WTC11 (cell line): ENCODE data around the gene TAGLN3. TPM values are rescaled to one million over a fixed set of nuclear protein-coding genes. Genes with fewer than 3 reads are reported as not detected.

Experiments
- ATAC-seq: fragments of 200-7000 bp; cut with Tn5 transposase; 2 replicates; pipeline ENCODE4 v1.10.0; 2021; ENCODE audit warnings: mild to moderate bottlenecking, moderate library complexity
- CTCF ChIA-PET: fragments of 300-600 bp; sonication (Branson Sonifier 250); formaldehyde crosslinking; loops from one replicate; lab custom pipeline; 2021; ENCODE audit warnings: antibody characterized with exemption; lab: Charles Lee
- POLR2A ChIA-PET: fragments of 350-600 bp; sonication (Branson Sonifier 250); formaldehyde crosslinking; loops from one replicate; lab custom pipeline; 2021; ENCODE audit warnings: antibody characterized with exemption; lab: Charles Lee
- DNase-seq: peaks from one replicate; pipeline ENCODE4 v3.0.0; 2021; ENCODE audit warnings: low spot score
- H3K27ac Mint-ChIP-seq: 2 replicates; pipeline ENCODE4 v1.8.0; 2021; ENCODE audit warnings: mixed read lengths
- H3K27me3 Mint-ChIP-seq: 2 replicates; pipeline ENCODE4 v1.8.0; 2021; ENCODE audit warnings: low read depth, mild to moderate bottlenecking, moderate library complexity, mixed read lengths
- H3K36me3 Mint-ChIP-seq: 2 replicates; pipeline ENCODE4 v1.8.0; 2021; ENCODE audit warnings: mixed read lengths
- H3K4me1 Mint-ChIP-seq: 2 replicates; pipeline ENCODE4 v1.8.0; 2022; ENCODE audit warnings: mixed read lengths
- H3K4me3 Mint-ChIP-seq: 2 replicates; pipeline ENCODE4 v1.8.0; 2021; ENCODE audit warnings: mild to moderate bottlenecking, moderate library complexity, mixed read lengths
- H3K9me3 Mint-ChIP-seq: 2 replicates; pipeline ENCODE4 v1.8.0; 2021; ENCODE audit warnings: mixed read lengths
- AFF4 ChIP-seq: sonication (generic); formaldehyde crosslinking; IDR thresholded peaks from 2 replicates; pipeline ENCODE4 v1.8.1; 2023; ENCODE audit warnings: mild to moderate bottlenecking, missing genetic modification reagents, borderline replicate concordance
- ATF1 ChIP-seq: sonication (generic); formaldehyde crosslinking; IDR thresholded peaks from 2 replicates; pipeline ENCODE4 v1.8.1; 2023; ENCODE audit warnings: mild to moderate bottlenecking, moderate library complexity, missing genetic modification reagents
- ATF6 ChIP-seq: sonication (generic); formaldehyde crosslinking; IDR thresholded peaks from 2 replicates; pipeline ENCODE4 v1.8.1; 2023; ENCODE audit warnings: mild to moderate bottlenecking, missing genetic modification reagents
- FOXJ3 ChIP-seq: sonication (generic); formaldehyde crosslinking; IDR thresholded peaks from 2 replicates; pipeline ENCODE4 v1.9.0; 2021; ENCODE audit warnings: missing genetic modification reagents, mild to moderate bottlenecking, borderline replicate concordance
- FOXP4 ChIP-seq: sonication (generic); formaldehyde crosslinking; IDR thresholded peaks from 2 replicates; pipeline ENCODE4 v1.8.0; 2022; ENCODE audit warnings: mild to moderate bottlenecking, missing genetic modification reagents
- IRF2 ChIP-seq: sonication (generic); formaldehyde crosslinking; IDR thresholded peaks from 2 replicates; pipeline ENCODE4 v1.8.0; 2022; ENCODE audit warnings: low read depth, missing genetic modification reagents, borderline replicate concordance
- JAZF1 ChIP-seq: fragments of 250-450 bp; sonication (Bioruptor Pico); IDR thresholded peaks from 2 replicates; pipeline ENCODE4 v1.9.0; 2021; ENCODE audit warnings: moderate library complexity, mild to moderate bottlenecking, inconsistent platforms
- MLX ChIP-seq: sonication (generic); formaldehyde crosslinking; IDR thresholded peaks from 2 replicates; pipeline ENCODE4 v1.8.1; 2023; ENCODE audit warnings: mild to moderate bottlenecking, missing genetic modification reagents, moderate library complexity
- PRDM15 ChIP-seq: sonication (generic); formaldehyde crosslinking; IDR thresholded peaks from 2 replicates; pipeline ENCODE4 v1.8.0; 2022; ENCODE audit warnings: missing genetic modification reagents
- PREB ChIP-seq: sonication (generic); formaldehyde crosslinking; IDR thresholded peaks from 2 replicates; pipeline ENCODE4 v1.8.1; 2022; ENCODE audit warnings: mild to moderate bottlenecking, missing genetic modification reagents, moderate library complexity, borderline replicate concordance
- SMAD3 ChIP-seq: sonication (generic); formaldehyde crosslinking; IDR thresholded peaks from 2 replicates; pipeline ENCODE4 v1.8.0; 2022; ENCODE audit warnings: missing genetic modification reagents, mild to moderate bottlenecking, borderline replicate concordance
- TP53 ChIP-seq: sonication (generic); formaldehyde crosslinking; IDR thresholded peaks from 2 replicates; pipeline ENCODE4 v1.8.1; 2023; ENCODE audit warnings: mild to moderate bottlenecking, missing genetic modification reagents
- ZNF138 ChIP-seq: sonication (generic); formaldehyde crosslinking; conservative IDR thresholded peaks from 2 replicates; pipeline ENCODE4 v1.8.1; 2022; ENCODE audit warnings: mild to moderate bottlenecking, moderate library complexity, missing genetic modification reagents
- ZNF232 ChIP-seq: sonication (generic); formaldehyde crosslinking; IDR thresholded peaks from 2 replicates; pipeline ENCODE4 v1.8.0; 2022; ENCODE audit warnings: mild to moderate bottlenecking, missing genetic modification reagents
- ZNF416 ChIP-seq: fragments of 250-450 bp; sonication (Bioruptor Pico); IDR thresholded peaks from 2 replicates; pipeline ENCODE4 v1.9.0; 2021; ENCODE audit warnings: mild to moderate bottlenecking, inconsistent platforms
- total RNA-seq: library from RNA; stranded (reverse); gene quantifications from 3 replicates; pipeline ENCODE4 v1.2.3, GENCODE V29; 2021

Gene TAGLN3
- total RNA-seq, 1 experiment from 2014 or later, result 2.8 TPM

- TF ChIP-seq IRF2 (CRISPR knock-in tag), result no peak
- TF ChIP-seq, all 79 proteins: peak for 0
Measured at GRCh38 chr3:112046599-112046998, 47.9 kb downstream of the TAGLN3 start (continued).

GRCh38 chr3:112047264-112047663 lies 48.5 kb downstream of the TAGLN3 start:
- no peaks in the 10 kb centered on the region for H3K9me3 Mint-ChIP-seq
- ChIA-PET CTCF (no interaction called here), POLR2A (no interaction called here)
- H3K4me1 Mint-ChIP-seq, result peaks cover 22% of the 10 kb centered on the region
- DNase-seq (no peak), ATAC-seq (no peak)
- H3K4me3 Mint-ChIP-seq, result no peak overlapping the region
- no peak overlapping the region for H3K27ac Mint-ChIP-seq
- no peaks in the 10 kb centered on the region for H3K36me3 Mint-ChIP-seq
- no peaks in the 10 kb centered on the region; the same call in 1 of the 2 replicates for H3K27me3 Mint-ChIP-seq
- TF ChIP-seq SMAD3 (CRISPR knock-in tag) (no peak), MLX (CRISPR knock-in tag) (no peak), TP53 (CRISPR knock-in tag) (no peak), PRDM15 (CRISPR knock-in tag) (no peak), PREB (CRISPR knock-in tag) (no peak), ATF6 (no peak), FOXP4 (CRISPR knock-in tag) (no peak)

GRCh38 chr3:112048911-112049310 lies 50.2 kb downstream of the TAGLN3 start:
- ChIA-PET POLR2A (no interaction called here), CTCF (interaction anchor here (0.7 kb wide), 2 partner anchors 34 to 35 kb away, joined by 3 read pairs; no protein-coding TSS in a partner anchor)
- DNase-seq (peak; percentile 33), ATAC-seq (peak; percentile 93)
- Mint-ChIP-seq H3K36me3 (no peaks in the 10 kb centered on the region), H3K27ac (no peak overlapping the region), H3K27me3 (no peaks in the 10 kb centered on the region; the same call in 1 of the 2 replicates), H3K9me3 (no peaks in the 10 kb centered on the region), H3K4me1 (peaks cover 36% of the 10 kb centered on the region), H3K4me3 (no peak overlapping the region)
- no peak for TF ChIP-seq FOXJ3
- no peak for TF ChIP-seq ZNF416 (CRISPR knock-in tag)
- no peak for TF ChIP-seq ZNF232 (CRISPR knock-in tag)
- TF ChIP-seq ZNF138 (CRISPR knock-in tag), result no peak
- no peak for TF ChIP-seq AFF4 (CRISPR knock-in tag)
- no peak for TF ChIP-seq JAZF1
- TF ChIP-seq ATF1 (CRISPR knock-in tag), result no peak
